HG03139 (cell line): ENCODE results near the gene RAB8A.
"Not testable (repeated sequence)": the region's sequence is repeated elsewhere in the genome, so short reads cannot be mapped to it uniquely, and the experiment has no call there.

Experiments
- ATAC-seq: cut with Tn5 transposase; IDR thresholded peaks from one replicate; pipeline ENCODE4 v1.9.1; 2021; ENCODE audit not compliant: unreplicated experiment

Gene RAB8A

DNA sequence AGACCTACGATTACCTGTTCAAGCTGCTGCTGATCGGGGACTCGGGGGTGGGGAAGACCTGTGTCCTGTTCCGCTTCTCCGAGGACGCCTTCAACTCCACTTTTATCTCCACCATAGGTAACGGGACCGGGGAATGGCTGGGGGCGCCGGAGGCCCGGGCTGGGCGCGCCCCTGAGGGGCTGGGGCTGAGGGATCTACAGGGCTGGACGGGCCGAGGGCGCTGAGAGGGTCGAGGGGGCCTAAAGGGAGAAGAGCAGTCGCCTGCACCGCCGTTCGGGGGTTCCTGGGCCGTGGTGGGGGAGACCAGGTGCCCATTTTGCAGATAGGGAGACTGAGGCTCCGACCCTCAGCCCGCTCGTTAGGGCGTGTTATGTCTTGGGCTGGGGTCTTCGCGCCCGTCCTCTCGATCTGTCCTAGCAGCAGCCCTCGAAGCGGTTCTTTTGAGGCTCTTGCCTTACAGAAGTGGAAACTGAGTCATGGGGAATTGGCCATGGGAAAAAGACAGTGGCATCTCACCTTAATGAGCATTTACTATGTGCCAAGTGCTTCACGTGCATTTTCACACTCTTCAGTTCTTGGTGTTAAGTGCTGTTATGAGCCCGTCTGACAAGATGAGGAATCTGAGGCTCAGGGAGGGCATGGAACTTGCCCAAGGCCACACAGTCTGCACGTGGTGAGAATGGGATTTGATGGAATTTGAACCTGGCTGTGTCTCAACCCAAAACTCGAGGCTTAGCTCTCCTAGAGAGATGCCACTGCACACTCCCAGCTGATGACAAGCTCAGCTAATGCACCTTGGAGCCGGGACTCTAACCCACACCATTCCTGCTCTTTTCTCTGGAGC lies 442 bp downstream of the RAB8A start:
- no peak for ATAC-seq

DNA sequence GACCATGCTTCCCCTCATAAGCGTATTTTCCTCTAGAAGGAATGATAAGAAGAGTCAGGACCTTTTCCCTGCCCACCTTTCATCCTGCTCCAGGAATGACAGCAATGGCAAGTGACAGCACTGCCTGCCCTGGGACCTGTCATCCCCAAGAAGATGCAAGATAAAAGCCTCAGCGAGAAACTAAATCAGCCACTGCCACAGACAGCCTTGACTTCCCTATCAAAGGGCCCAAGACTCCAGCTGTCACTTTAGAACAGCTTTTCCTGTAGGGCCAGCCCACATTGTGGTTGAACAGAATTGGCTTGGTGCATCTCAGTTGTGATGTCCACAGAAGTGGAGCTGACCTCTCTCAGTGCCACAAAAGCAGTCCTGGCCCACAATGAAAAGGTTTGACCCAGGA lies 1.1 kb downstream of the RAB8A start:
- no peak for ATAC-seq

DNA sequence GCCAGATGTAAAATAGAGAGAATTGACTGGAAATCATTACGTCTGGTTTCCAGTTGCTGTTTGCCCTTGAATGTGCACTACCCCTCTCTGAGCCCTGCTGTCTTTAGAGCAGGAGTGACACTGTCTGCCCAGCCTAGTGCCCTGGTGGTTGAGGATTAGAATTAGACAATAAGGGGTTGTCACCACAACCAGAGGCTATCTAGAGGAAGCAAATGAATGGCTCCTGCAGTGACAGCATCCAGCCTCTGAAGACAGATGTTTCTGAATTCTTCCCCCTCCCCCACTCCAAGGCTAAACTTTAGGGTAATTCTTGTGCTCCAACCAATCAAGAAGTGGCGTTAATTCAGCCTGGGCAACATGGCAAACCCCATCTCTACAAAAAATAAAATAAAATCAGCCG lies 2.0 kb downstream of the RAB8A start:
- ATAC-seq = no peak

DNA sequence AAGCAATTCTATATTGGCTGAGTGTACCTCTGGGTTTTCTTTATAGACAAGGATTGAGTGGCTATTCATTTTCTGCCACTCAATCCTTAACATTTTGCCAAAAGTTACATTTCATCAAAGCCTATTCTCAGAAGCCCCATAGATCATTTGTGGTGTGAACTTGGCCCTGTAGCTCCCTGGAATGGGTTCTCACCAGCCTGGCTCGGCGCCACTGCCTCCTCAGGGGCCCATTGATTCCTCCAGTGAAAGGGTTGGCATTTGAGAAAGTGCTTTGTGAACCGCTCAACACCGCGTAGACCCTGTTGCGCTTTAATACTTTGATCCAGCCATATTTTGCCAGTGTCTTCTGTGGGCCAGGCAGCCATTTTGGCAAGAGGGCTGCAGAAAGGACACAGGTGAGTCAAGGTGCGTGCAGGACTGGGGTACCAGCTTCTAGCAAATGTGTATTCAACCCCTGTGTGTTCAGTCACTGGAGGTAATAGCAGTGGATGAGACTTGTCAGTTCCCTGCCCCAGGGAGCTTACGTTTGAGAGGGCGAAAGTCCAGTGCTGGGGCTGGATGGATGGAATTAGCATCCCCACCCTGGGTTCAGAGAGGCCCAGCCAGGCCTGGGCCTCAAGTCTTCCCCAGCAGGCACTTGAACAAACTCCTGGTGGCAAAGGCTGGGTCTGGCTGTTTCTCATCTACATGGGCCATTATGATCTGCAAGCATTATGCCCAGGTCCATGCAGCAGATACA lies 3.8 kb downstream of the RAB8A start:
- ATAC-seq = no peak

DNA sequence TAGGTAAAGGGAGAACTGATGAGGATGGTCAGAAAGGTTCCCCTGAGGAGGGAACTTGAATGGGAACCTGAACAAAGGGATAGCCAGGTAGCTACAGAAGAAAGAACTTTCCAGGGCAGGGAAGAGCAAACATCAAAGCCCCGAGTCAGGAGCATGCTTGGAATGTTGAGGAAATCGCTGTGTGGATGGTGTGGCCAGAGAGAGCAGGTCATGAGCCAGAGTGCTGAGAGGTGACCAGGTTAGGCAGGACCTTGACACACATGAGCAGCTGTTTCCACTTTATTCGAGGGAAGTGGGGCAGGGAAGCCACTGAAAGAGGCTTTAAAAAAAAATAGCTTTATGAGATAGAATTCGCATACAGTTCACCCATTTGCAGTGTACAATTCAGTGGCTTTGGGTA lies 4.4 kb downstream of the RAB8A start:
- no peak for ATAC-seq

DNA sequence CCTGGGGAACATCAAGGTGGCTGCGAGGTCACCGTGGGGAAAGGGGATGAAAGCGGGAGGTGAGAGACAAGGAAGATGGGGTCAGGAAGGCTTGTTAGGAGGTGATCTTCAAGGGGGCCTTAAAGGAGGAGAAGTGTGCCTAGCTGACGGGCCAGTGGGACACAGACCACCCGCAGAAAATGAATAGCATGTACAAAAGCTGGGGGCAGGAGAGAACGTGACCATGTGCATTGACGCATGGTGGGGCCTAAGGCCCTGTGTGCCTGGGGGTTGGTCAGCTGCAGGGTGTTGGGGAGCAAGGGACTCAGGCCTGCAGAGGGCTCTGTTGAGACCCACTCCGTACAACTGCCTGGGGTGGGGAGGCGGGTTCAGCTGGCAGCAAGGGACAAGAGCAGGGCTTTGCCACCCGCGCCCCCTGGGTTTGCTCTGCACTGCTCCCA lies 5.9 kb downstream of the RAB8A start:
- no peak for ATAC-seq

DNA sequence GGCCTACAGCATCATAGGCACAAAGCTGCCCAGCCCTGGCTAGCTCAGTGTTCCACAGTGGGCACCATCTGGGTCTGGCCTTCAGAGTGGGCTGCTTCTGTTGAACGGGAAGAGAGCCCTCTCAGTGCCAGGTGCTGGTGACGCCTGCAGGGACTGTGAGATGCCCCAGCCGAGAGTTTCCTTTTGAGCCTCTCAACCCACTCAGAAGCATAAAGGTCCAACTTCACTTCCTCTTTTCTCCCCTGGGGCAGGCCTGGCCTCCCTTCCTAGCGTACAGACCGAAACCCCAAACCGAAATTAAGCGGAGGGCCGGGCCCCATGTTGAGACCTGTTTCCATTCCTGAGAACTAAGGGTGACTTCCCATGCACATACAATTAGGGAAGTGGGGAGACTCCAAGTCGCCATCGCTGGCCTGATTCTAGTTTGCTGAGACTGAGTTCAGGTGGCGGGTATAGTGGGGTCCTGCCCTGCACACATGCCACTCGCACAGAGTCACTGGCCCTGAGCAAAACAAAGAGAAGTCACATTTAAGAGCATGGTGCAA lies 6.9 kb downstream of the RAB8A start:
- peak; percentile 46 for ATAC-seq

DNA sequence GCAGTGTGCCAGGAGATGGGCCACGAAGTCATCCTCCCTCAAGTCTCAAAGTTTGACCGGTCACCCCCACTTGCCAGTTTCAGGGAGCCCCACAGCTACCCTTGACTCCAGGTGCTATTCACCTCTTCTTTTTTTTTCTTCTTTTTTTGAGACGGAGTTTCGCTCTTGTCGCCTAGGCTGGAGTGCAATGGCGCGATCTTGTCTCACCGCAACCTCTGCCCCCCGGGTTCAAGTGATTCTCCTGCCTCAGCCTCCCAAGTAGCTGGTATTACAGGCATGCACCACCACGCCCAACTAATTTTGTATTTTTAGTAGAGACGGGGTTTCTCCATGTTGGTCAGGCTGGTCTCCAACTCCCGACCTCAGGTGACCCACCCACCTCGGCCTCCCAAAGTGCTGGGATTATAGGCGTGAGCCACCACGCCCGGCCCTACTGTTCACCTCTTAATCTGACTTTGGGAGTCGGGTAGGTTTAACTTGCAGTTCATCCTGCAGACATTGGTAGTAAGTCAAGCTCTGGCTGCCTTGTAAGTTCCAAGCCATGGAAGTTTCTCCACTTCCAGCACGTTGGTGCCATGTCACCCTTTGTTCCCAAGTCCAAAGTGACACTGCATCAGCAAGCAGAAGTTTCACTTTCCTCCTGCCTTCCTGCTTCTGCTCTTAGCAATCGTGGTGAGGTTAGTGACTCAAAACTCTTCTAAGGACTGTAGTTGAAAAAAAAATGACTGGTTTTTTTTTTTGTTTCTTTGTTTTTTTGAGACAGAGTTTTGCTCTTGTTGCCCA lies 7.6 kb downstream of the RAB8A start:
- ATAC-seq = not testable (repeated sequence)

DNA sequence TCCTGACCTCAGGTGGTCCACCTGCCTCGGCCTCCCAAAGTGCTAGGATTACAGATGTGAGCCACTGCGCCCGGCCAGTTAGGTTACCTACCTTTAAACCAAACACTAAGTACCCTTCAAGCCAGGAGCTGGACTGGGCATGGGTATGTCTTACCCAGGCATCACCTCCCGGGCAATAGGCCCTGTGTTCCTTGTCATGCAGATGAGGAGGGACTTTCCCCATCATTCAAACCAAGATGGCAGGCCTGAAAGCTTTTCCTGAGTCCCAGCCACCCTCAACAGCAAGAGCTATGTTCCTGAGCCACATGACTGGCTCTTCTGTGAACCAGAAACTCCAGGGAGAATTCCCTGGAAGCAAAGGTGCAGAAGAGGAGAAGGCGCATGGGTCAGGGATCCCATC lies 9.5 kb downstream of the RAB8A start:
- ATAC-seq = no peak

DNA sequence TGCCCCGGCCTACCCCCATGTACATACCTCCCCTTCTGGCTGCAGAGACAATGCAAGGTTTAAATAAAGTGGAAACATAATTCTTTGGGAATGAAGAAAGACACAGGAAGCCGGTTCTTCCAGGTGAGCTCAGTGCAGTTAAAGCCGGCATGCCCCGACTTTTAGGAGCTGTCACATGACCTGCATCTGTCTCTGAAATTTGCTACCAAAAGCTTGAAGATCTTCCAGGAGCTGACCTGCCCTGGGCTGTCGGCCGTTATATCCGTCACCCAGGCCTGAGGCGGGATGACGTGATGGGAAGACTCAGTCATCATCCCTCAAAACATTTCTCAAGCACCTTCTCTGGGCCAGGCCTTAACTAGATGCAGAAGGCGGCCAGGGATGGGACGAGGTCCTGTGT lies 10.3 kb downstream of the RAB8A start:
- ATAC-seq = no peak

DNA sequence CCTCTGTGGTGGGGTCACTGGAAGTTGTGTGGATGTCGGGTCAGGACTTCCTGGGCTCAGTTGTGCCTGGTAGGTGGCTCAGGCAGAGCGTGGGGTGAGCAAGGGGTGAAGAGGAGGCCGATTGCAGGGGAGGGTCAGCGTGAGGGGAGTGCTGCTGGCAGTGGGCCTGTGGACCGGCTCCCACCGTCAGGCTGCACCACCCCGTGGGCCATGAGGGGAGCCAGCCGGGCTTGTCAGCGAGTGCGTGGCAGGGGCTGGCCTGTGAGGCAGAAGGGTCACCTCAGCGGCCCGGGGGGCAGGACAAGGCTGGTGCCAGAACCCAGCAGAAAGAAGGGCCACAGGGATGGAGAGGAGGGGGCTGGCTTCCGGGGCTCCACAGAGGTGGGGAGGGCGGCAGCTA lies 13.3 kb downstream of the RAB8A start:
- no peak for ATAC-seq

DNA sequence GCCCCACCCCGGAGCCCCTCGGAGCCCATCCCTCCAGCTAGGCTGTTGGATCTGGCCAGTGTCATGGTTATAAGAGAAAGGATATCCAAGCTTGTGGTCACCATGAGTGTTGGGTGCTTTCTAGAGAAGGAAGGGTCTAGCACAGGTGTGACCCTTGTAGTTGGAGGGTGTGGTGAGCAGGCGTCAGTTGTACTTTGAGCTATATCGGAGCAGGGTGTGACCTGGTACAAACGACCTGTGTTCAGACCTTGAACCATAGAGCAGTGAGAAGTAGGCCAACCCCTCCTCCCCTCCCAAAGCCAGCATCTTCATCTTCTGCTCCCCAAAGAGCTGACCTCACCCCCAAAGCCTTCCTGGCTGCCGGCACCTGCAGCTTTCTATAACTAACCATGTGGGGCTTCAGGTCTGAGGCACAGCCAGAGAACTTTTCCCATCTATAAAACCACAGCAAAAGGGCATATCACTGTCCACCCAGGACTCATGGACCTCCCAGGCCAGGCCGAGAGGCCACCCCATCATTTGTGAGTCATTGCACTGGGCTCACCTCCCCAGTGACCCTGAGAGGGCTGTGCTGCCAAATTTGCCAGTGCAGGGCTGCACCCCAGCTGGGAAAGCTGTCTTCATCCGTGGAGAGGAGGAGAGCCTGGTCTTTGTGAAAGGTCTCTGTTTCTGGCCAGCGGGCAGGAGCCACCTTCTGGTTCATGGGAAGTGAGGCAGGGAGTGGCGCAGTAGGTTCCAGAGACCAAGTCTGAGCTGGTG lies 14.2 kb downstream of the RAB8A start:
- no peak for ATAC-seq

DNA sequence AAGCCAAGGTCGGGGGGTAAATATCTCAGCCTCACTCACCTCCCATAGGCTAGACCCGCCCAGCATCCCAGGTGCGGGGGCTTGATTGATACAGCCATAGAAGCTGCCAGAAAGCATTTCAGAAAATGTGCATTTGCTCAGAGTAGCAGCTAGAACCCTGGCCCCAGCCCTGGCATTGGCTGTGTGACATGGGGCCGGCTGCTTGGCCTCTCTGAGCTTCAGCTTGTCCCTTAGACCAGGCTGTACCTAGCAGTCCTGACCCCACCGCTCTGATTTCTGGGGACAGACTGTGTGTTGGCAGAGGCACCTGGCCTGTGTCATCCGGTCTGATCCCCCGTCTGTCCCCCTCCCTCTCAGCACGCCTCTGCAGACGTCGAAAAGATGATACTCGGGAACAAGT lies 15.4 kb downstream of the RAB8A start:
- ATAC-seq = no peak

DNA sequence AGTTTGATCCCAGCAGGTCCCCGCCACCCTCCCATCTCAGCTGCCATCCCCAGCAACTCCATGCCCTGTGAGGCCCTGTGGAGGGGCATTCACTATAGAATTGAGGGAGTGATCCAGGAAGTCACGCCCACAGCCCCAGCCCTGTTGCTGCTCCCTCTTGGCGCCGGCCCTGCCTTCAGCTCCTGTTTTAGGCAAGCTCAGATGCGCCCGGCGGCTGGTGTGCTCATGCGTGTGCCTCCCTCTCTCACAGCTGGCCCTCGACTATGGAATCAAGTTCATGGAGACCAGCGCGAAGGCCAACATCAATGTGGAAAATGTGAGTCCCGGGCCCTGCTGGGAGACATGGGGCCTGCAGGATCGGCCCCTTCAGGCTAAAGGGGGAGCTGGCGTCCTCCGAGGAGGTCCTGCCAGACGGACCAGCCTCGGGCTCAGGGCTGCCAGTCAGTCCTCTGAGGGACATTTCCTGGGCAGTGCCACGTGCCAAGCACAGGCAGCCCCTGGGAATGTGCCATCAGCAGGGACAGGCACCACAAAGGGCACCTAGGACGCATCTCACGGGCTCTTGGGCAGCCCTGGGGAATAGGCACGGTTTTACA lies 16.2 kb downstream of the RAB8A start:
- ATAC-seq = no peak

DNA sequence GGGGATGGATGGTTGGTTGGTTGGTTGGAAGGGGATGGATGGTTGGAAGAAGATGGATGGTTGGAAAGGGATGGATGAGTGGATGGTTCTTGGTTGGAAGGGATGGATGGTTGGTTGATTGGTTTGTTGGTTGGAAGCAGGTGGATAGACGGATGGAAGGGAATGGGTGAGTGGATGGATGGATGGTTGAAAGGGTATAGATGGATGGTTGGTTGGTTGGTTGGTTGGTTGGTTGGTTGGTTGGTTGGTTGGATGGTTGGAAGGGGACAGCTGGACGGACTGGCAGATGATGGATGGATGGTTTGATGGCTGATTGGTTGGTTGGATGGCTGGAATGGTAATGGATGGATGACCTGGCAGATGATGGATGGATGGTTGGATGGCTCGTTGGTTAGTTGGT lies 20.0 kb downstream of the RAB8A start:
- no peak for ATAC-seq

DNA sequence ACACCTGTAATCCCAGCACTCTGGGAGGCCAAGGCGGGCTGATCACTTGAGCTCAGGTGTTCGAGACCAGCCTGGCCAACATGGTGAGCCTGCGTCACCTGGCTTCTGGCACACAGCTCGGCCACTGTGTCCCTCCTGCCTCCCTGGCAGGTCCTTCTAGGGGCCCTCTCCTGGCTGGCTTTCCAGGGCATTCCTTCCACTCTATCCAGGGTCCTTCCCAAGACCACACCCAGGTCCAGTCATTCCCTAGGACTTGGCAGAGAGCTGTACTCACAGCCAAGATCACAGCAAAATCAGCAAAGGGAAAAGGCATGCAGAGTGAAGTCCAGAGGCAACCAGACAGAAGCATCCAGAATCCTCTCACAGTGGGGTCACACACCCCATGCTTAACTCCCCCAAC lies 22.1 kb downstream of the RAB8A start:
- no peak for ATAC-seq

DNA sequence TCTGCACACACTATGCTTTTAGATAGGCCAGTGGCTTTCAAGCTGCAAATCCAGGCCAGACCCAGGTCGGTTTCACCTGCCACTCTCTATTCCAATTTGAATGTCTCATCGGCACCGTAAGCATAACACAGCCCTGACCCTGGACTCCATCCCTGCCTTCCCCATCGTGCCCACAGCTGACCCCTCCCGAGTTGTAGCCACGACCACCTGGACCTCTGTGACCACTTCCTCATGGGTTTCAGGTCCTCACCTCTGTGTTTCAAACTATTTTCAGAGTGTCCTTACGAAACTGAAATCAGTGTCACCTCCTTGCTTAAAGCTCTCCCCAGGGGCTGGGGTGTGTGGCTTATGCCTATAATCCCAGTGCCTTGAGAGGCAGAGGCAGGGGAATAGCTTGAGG lies 22.8 kb downstream of the RAB8A start:
- no peak for ATAC-seq

DNA sequence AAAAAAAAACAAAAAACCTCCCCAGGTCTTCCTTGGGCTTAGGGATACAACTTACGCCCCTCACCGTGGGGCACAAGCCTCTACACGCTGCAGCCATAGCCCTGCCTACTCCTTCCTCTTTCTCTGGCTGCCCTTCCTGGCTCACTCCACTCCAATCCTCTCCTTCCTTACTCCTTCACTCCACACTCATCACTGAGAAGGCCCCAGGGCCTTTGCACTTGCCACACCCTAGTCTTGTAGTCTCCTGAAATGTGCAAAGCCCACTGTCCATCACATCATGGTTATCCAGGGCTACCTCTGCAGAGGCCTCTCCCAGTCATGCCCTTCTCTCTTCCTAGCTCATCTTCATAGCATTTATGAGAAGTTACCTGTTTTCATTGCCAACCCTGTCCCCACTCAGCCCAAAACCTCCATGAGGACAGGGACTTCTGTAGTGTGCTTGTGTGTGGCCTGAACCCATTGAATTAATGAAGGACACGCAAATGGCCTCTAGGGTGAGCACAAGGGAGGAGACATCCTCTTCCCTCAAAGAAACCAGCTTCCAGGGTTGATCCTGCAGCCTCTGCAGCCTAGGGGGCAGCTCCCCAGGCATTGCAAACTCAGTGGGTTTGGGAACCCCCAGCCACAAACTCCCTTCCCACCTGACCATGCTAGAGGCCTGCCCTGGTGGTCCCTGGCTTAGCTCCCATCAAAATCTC lies 23.9 kb downstream of the RAB8A start:
- ATAC-seq = no peak

DNA sequence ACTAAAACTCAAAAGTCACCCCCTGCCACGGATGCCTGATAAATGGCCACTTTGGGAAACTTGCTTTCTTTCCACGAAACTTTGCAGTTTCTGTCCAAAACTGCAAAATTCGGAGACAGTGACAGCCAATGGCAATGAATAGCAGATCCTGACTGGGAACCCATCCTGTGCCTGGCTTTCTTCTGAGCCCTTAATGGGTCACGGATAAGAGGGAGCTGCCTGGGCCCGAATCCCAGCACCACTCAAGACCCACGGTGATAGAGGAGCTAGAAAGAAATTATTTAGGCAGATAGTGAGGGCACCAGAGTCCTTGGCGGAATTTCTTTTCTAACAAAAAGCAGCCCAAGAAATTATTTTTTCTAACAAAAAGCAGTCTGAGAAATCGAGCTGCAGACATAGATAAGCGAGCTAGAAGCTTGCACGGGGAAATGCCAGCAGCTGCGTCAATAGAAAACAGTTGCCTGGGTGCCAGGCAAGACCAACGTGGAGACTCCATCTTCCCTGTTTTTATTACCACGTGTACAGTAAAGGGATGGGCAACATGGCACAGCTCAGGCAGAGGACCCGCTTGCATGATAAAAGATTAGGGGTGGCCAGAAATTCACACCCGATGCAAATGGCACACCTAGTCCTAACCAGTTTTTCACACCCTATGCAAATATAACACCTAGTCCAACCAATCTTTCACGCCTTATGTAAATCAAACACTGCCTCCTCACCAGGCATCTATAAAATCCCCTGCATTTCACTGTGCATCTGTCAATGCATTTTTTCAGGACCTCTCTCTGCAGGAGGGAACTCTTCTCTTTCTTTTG lies 24.7 kb downstream of the RAB8A start:
- ATAC-seq = no peak
